T47D (cell line): ENCODE data around the gene ABHD16B.
A peak's percentile ranks its signal among the peaks of the same experiment; 100 is the strongest.

ENCODE experiments used
- DNase-seq, 2 experiments: peaks; one replicate each; pipeline versions ENCODE4 v3.0.0 to v3.0.0-alpha.2; 2011 to 2012; ENCODE audit warnings: low read depth in 1 of 2, low spot score in 1 of 2
- JUND ChIP-seq: IDR thresholded peaks from 2 replicates; pipeline ENCODE4 v1.6.1; 2012; ENCODE audit warnings: low read depth
- in situ Hi-C: cut with HindIII; loops from 2 replicates; pipeline ENCODE4 v1.10.0; 2016; ENCODE audit warnings: low sequenced_read_pairs, low pct_unique_long_range_greater_than_20kb

The ABHD16B gene

GRCh38 chr20:63892402-63892801, 31.1 kb downstream of the ABHD16B start:
- TF ChIP-seq JUND, result no peak
- no peak for DNase-seq
- in situ Hi-C loops, result no loop called here

DNA sequence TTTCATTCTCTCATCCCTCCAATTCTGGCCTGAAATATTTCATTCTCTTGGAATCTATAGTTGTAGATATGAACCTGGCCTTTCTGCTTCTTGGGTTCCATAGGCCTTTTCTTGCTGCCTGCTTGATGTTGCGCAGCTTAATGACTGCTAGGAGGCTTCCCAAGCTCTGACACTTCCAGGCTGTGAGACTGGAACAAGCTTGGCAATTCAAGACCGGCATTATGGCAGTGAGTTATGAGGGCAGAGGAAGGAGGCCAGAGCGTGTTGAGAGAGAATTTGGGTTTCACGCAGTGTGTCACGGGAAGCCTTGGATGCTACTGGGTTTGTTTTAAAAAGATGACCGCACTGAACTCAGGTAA, 32.7 kb downstream of the ABHD16B start:
- TF ChIP-seq JUND, result no peak
- in situ Hi-C loops, result no loop called here
- no peak for DNase-seq

GRCh38 chr20:63894358-63895201, 33.3 kb downstream of the ABHD16B start, which contains the start of gene DNAJC5:
DNAJC5 (plus strand) TSS chr20:63895126; CDS start chr20:63928346, 33,220 bp downstream.
- TF ChIP-seq JUND, result no peak; the same call in 1 of the 2 replicates
- in situ Hi-C loops, result no loop called here
- DNase-seq, result peak; percentile 99 to 100

DNA sequence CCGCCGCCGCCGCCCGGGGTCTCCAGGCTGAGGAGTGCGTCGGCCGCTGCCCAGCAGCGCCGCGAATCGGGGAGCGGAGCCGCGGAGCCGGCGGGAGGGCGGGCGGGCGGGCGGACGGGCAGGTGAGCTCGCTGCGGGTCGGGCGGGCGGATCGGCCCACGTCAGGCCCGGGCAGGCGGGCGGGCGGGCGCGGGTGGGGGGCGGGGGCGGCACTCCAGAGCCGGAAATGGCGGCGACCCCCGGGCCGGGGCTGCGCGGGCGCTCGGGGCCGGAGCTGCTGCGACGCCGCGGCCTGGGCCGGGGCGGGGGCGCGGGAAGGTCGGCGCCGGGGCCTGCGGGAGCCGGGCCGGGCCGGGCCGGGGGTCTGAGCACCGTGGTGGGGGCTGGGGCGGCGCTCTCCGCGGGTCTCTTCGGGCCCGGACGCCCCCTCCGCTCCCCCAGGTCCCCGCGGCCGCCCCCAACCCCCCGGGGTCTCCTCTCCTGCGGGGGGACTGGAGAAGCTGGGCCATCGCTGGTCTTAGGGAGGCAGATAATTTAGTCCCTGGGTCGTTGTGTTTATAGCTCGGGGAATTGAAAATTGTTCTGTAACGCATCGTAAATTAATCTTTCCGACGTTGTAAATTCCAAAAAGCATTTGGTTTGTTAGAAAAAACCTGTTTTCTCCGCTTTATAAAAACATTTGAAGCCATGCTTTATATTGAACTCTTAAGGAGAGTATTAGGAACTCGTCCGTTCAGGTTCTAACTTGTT, 34.1 kb downstream of the ABHD16B start:
- in situ Hi-C loops, result no loop called here
- TF ChIP-seq JUND, result no peak
- DNase-seq, result no peak

DNA sequence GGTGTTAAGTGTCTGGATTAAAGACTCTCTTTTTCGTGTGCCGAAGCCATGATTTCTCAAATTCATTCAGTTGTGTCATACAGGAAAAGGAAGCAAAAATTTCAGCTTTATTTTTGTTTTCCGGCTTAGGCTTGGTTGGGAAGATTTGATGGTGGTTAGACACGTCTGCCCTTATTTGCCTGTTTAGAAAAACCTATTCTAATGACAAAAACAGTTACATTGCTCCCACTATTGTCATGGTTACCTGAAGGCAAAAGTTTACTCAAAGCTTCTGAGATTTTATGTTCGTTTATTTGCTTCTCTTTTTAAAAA, 34.6 kb downstream of the ABHD16B start:
- TF ChIP-seq JUND, result no peak
- no peak for DNase-seq
- in situ Hi-C loops, result no loop called here

- in situ Hi-C loops, result no loop called here
- DNase-seq, result peak; percentile 56 to 72
- TF ChIP-seq JUND, result no peak
Observed at GRCh38 chr20:63896264-63897105, 35.2 kb downstream of the ABHD16B start.

DNA sequence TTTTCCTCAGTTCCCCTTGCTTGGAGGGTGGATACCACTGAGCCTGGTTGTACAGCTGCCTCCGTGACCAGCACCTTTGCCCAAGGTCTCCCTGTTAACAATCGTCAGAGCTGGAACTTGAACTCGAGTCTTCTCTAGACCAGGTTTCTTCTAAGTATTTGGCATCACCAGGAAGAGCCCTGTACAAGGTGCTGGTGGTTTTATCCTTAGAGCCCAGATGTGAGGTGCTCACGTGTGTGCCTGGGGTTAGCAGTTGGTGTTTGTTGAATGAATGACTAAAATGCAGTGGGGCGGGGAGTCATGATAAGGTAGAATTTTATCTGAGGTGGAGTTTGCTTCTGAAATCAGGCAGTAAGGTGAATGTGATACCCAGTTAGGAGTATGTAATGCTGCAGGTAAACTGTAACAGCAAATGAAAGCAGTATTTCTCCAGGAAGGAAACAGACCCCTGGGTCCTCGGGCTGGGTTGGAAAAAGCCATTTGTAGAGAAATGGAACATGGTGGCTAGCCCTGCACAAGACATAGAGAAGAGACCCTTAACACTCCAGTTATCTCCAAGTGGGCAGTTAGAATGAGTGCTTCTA, 36.8 kb downstream of the ABHD16B start:
- TF ChIP-seq JUND, result no peak
- DNase-seq, result no peak
- in situ Hi-C loops, result no loop called here

GRCh38 chr20:63898882-63899558, 37.7 kb downstream of the ABHD16B start:
- in situ Hi-C loops, result no loop called here
- DNase-seq, result no peak
- no peak for TF ChIP-seq JUND

DNA sequence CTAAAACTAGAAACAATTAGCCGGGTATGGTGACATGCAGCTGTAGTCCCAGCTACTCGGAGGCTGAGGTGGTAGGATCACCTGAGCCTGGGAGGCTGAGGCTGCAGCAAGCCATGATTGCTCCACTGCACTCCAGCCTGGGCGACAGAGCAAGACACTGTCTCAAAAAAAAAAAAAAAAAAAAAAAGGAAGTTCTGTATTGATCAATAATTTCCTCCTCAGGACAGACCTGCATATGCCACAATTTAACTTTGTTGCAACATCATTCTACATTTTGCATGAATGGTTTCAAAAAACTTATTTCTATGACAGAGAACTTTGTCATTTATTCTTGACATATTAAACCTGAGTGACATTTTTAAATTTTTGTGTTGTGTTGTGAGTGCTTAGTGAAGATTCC, 39.1 kb downstream of the ABHD16B start:
- DNase-seq, result no peak
- TF ChIP-seq JUND, result no peak
- in situ Hi-C loops, result no loop called here

DNA sequence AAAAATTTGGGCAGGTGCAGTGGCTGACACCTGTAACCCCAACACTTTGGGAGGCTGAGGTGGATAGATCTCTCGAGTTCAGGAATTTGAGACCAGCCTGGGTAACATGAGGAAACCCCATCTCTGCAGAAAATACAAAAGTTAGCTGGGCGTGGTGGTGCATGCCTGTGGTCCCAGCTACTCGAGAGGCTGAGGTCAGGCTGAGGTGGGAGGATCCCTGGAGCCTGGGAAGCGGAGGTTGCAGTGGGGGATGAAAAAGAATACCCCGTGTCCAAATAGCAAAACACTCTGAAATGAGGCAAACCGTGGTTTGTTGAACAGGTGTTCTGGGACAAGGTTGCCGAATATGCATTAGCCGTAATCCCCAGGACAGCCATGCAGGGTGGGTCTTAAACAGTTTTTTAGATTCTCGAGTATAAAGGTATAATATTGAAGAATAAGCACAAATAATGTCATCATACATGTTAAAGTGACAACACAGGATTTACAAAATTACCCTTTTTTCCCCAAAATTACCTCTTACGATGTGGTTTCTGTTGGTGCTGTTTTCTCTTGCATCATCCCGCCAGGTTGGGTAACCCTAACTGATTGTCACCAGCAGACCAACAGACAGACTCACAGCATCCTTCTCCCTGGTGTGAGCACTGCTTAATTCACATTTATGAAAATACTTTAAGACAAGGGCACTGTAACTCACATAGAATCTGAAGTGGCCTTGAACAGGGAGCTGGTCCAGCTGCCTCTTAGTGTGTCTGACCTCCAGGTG, 42.7 kb downstream of the ABHD16B start:
- TF ChIP-seq JUND, result no peak
- in situ Hi-C loops, result no loop called here
- DNase-seq, result no peak

- no peak for DNase-seq
- TF ChIP-seq JUND, result no peak
- in situ Hi-C loops, result no loop called here
Observed at GRCh38 chr20:63908008-63908682, 46.8 kb downstream of the ABHD16B start.
